ENCODE results near the gene ENTPD8. TPM values are rescaled to one million over a fixed set of nuclear protein-coding genes. Genes with fewer than 3 reads are reported as not detected.

Gene ENTPD8
- total RNA-seq, 2 experiments from 2014 or later, result not detected

DNA sequence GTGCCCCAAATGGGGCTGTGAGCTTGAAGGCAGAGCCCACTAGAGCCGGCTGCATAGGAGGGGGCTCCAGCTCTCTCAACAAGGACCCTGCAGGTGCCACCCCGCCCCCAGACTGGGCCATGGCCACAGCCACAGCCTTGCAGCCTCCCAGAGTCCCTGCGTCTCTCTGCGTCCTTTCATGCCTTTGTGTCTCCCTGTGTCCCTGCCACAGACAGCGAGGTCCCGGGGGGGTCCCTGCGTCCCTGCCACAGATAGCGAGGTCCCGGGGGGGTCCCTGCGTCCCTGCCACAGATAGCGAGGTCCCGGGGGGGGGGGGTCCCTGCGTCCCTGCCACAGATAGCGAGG lies 11.6 kb downstream of the ENTPD8 start:
- ATAC-seq, result no peak
- no peaks in the 10 kb centered on the region for H3K9me3 Mint-ChIP-seq (ENCODE audit: insufficient read depth)
- no peak for DNase-seq
- CTCF ChIA-PET, result no interaction called here
- no peaks in the 10 kb centered on the region for H3K36me3 Mint-ChIP-seq (ENCODE audit: low read depth)
- POLR2A ChIA-PET, result no interaction called here
- H3K4me3 Mint-ChIP-seq, result no peak overlapping the region
- no peak overlapping the region for H3K27ac Mint-ChIP-seq
- peaks cover 6% of the 10 kb centered on the region for H3K27me3 Mint-ChIP-seq (ENCODE audit: low read depth)
- peaks cover 4% of the 10 kb centered on the region for H3K4me1 Mint-ChIP-seq (ENCODE audit: low read depth)

DNA sequence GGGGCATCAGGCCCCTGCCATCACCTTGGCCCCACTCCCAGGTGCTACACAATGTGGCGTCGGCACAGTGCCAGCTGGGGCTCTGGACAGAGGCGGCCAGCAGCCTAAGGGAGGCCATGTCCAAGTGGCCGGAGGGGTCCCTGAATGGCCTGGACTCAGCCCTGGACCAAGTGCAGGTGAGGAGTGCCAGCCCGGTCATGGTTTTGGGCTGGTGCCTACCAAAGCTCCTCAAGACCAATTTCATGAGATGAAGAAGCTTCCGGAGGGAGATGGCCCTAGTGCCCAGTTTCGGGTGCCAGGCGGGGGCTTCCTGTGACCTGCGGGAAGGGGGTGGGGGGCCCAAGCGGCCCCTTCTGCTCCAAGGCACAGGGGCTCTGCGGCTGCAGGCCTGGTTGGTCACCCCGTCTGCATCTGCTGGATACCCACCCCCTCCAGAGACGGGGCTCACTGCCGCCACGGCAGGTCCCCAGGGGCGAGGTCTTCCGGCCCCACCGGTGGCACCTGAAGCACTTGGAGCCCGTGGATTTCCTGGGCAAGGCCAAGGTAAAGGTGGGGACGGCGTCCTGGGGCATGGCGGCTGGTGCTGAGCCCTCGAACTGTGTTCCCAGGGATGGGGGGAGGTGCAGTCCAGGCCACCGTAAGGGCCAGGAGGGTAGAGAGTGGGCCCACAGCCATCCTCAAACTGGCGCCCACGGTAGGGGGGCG lies 12.2 kb downstream of the ENTPD8 start:
- H3K9me3 Mint-ChIP-seq (ENCODE audit: insufficient read depth), result no peaks in the 10 kb centered on the region
- CTCF ChIA-PET, result no interaction called here

DNA sequence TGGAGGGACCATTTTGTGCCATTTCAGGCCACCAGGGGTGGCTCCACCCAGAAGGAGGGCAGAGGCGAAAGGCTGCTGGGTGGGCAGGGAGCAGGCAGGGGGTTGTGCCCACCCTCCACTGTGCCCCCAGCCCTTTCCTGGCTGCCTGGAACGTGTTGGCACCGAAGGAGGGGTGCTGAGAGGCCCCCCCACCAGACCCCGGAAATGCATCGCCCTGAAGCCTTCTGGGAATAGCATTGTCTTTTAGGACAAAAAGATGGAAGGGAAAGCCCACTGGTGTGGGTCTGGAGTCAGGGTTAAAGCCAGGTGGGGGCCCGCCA lies 12.9 kb downstream of the ENTPD8 start:
- POLR2A ChIA-PET, result no interaction called here
- Mint-ChIP-seq H3K36me3 (ENCODE audit: low read depth) (no peaks in the 10 kb centered on the region), H3K9me3 (ENCODE audit: insufficient read depth) (no peaks in the 10 kb centered on the region), H3K27ac (no peak overlapping the region), H3K27me3 (ENCODE audit: low read depth) (peaks cover 10% of the 10 kb centered on the region), H3K4me3 (no peak overlapping the region), H3K4me1 (ENCODE audit: low read depth) (no peaks in the 10 kb centered on the region)
- ATAC-seq, result no peak
- CTCF ChIA-PET, result interaction anchor here (0.9 kb wide), 1 partner anchor 17 kb away, joined by 3 read pairs; no protein-coding TSS in a partner anchor
- DNase-seq, result no peak

More for the DNA sequence above, 12.2 kb downstream of the ENTPD8 start:
- Mint-ChIP-seq H3K4me1 (ENCODE audit: low read depth) (no peaks in the 10 kb centered on the region), H3K27me3 (ENCODE audit: low read depth) (peaks cover 10% of the 10 kb centered on the region), H3K36me3 (ENCODE audit: low read depth) (no peaks in the 10 kb centered on the region), H3K4me3 (no peak overlapping the region), H3K27ac (no peak overlapping the region)
- ATAC-seq (no peak), DNase-seq (no peak)
- POLR2A ChIA-PET, result no interaction called here

DNA sequence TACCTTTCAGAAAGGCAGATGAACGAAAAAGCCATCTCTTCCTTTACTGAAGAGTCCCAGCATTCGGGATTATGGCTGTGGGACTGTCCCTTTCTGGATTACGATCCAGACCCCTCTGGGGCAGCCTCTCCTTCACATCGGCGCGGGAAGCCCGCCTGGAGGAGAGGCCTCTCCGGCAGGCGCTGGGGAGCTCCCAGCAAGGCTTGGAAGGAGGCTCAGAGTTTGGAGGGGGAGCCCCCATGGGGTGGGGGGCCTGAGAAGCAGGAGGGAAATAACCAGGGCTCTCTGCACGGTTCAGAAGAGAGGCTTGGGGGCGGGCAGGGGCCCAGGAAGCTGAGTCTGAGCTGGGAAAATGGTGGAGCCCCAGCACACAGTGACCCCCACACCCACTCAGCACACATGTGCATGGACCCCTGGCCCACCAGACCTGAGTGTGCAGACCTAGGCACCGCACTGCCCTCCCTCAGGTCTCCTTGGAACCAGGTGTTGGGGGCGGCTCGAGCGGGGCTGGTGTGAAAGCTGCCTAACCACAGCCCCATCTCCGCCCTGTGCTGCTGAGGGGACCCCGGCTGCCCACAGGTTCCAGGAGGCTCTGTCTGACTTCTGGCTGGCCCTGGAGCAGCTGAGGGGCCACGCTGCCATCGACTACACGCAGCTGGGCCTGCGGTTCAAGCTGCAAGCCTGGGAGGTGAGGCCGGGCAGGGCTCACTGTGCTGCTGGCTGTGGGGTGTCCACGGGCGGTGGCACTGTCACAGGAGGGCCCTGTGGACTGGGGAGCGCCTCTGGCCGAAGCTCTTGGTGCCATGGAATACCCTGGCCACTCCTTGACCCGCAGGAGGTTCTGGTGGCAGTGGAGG lies 13.5 kb downstream of the ENTPD8 start:
- no peaks in the 10 kb centered on the region for H3K36me3 Mint-ChIP-seq (ENCODE audit: low read depth)
- no peak for ATAC-seq
- POLR2A ChIA-PET, result no interaction called here

DNA sequence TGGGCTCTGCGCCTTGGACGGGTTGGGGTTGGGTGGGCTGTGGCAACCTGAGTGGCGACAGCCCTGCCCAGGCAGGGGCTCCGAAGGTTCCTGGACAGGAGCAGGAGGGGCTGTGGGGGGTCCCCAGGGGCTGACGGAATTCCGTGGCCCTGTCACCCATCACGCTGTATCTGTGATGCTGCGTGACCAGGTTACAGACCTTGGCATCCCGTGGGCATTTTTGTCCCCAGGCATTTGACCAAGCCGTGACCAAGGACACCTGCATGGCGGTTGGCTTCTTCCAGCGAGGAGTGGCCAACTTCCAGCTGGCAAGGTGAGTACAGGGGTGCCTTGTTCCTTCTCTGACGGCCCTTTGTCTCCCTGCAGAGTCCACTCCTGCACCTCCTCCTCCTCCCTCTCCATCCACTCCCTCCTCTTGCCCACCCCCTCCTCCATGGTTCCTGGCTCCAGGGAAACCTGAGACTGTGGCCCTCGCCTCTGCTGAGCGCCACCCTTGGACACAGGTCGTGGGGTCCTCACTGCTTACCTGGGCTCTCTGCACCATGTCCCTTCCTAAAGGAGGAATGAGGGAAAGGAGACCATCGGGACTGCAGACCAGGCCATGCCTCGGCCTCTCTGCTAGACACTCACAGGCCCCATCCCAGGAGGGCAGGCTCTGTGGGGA lies 15.0 kb downstream of the ENTPD8 start:
- Mint-ChIP-seq H3K4me3 (no peak overlapping the region), H3K36me3 (ENCODE audit: low read depth) (no peaks in the 10 kb centered on the region), H3K27ac (no peak overlapping the region), H3K9me3 (ENCODE audit: insufficient read depth) (no peaks in the 10 kb centered on the region), H3K27me3 (ENCODE audit: low read depth) (peaks cover 10% of the 10 kb centered on the region), H3K4me1 (ENCODE audit: low read depth) (peaks cover 11% of the 10 kb centered on the region)
- DNase-seq (no peak), ATAC-seq (no peak)
- CTCF ChIA-PET, result no interaction called here
- POLR2A ChIA-PET, result no interaction called here

More for the DNA sequence above, 13.5 kb downstream of the ENTPD8 start:
- H3K4me3 Mint-ChIP-seq, result no peak overlapping the region
- no peak for DNase-seq
- H3K27ac Mint-ChIP-seq, result no peak overlapping the region
- CTCF ChIA-PET, result interaction anchor here (0.9 kb wide), 1 partner anchor 18 kb away, joined by 3 read pairs; no protein-coding TSS in a partner anchor
- H3K4me1 Mint-ChIP-seq (ENCODE audit: low read depth), result no peaks in the 10 kb centered on the region
- H3K27me3 Mint-ChIP-seq (ENCODE audit: low read depth), result peaks cover 10% of the 10 kb centered on the region
- H3K9me3 Mint-ChIP-seq (ENCODE audit: insufficient read depth), result no peaks in the 10 kb centered on the region

DNA sequence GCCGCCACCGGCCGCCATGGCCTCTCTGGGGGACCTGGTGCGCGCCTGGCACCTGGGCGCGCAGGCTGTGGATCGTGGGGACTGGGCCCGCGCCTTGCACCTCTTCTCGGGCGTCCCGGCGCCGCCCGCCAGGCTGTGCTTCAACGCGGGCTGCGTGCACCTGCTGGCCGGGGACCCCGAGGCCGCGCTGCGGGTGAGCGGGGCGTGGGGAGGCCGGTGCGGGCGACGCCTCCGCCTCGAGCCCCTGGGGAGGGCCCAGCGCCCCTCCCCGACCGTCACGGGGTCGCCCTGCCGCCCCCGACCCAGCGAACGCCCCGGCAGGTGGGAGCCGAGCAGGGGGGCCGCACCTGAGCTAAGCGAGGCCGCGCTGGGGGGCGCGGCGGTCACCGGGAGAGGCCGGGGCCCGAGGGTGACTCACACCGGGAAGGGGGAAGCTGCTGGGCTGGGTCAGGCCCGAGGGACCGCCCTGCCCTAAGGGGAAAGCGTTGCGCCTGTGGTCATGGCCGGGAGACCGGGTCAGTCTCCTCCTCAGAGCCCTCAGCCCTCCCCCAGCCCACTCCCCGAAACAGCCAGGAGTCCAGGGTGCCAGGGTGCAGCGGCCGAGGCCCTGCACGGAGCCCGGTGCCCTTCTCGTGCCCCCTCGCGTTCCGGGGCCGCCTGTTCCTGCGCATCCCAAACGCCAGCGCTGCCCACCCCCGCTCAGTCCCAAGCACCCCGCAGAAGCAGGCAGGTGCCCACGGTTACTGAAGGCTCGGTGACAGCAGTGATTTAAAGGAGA lies 17.5 kb downstream of the ENTPD8 start:
- Mint-ChIP-seq H3K4me1 (ENCODE audit: low read depth) (peaks cover 13% of the 10 kb centered on the region), H3K27me3 (ENCODE audit: low read depth) (peaks cover 10% of the 10 kb centered on the region), H3K36me3 (ENCODE audit: low read depth) (peaks cover 2% of the 10 kb centered on the region), H3K27ac (no peak overlapping the region), H3K9me3 (ENCODE audit: insufficient read depth) (no peaks in the 10 kb centered on the region), H3K4me3 (peak overlapping the region; percentile 36)
- DNase-seq, result no peak
- ChIA-PET POLR2A (interaction anchor here (0.8 to 1.4 kb wide), 5 partner anchors 20 to 183 kb away, joined by 3 to 7 read pairs (median 4); partner anchors contain the start of genes NSMF and TUBB4B), CTCF (interaction anchor here (0.9 to 2.2 kb wide), 17 partner anchors 18 to 328 kb away, joined by 3 to 14 read pairs (median 4); partner anchors contain the start of genes ENTPD8, NRARP, NSMF and ZMYND19)
- no peak for ATAC-seq

DNA sequence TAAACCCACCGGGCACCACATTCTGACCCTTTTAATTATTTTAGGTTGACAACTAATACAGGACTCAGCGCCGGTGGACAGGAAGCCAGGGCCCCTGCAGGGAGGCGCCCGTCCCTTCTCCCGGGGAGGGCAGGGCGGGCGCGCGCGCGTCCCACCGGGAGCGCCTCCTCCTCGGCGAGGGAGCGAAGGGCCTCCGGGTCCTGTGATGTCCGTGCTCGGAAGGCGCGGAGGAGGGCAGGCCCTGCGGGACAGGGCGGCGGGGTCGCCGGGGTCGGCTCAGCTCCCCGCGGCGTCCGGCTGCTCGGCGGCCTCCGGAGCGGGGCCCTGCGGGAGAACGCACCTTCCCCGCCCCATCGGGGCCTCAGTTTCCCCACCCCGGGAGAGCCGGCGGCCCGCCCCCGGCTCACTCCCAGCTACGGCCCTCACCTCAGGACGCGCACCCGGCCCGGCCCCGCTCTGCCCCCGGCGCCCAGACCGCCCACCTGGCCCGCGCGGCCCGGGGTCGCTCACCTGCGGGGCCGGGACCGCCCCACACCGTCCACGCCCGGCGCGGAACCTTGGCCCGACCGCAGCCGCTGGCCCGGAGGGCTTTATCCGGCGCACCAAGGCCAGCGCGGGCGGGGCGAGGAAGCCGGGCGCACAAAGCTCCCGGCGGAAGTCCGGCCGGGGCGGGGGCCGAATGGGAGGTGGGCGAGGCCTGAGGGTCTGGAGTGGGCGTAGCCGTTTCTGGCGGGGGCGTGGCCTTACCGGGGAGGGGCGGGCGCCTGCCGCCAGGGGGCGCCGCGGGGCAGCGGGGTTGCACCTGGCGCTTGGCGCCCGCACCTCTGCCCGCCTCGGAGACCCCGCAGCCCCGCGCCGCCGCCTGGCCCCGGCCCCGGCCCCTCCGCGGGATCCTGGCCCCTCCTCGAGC lies 18.3 kb downstream of the ENTPD8 start, which contains the start of the genes EXD3 and NOXA1:
EXD3 (minus strand) TSS at position 559 of the 910 bp plus-strand sequence. CDS start 27,805 bp downstream, outside the sequence.
NOXA1 (plus strand) TSS at position 790 of the 910 bp plus-strand sequence. CDS start 137 bp downstream, outside the sequence.
- H3K9me3 Mint-ChIP-seq (ENCODE audit: insufficient read depth), result no peaks in the 10 kb centered on the region
- peak within 1 kb of the TSS; percentile 87 for H3K4me3 Mint-ChIP-seq
- peak within 1 kb of the TSS; percentile 63 for H3K27ac Mint-ChIP-seq
- CTCF ChIA-PET, result interaction anchor here (0.6 to 2.2 kb wide), 29 partner anchors 9 to 327 kb away, joined by 3 to 14 read pairs (median 4); partner anchors contain the start of genes ENTPD8, MRPL41, NRARP and NSMF
- POLR2A ChIA-PET, result interaction anchor here (0.7 to 1.4 kb wide), 7 partner anchors 10 to 182 kb away, joined by 3 to 7 read pairs (median 4); partner anchors contain the start of genes ARRDC1, NSMF and TUBB4B
- DNase-seq (peak; percentile 96), ATAC-seq (peak; percentile 93)
- peaks cover 13% of the 10 kb centered on the region for H3K4me1 Mint-ChIP-seq (ENCODE audit: low read depth)
- H3K27me3 Mint-ChIP-seq (ENCODE audit: low read depth), result peaks cover 10% of the 10 kb centered on the region
- peaks cover 2% of the 10 kb centered on the region for H3K36me3 Mint-ChIP-seq (ENCODE audit: low read depth)

DNA sequence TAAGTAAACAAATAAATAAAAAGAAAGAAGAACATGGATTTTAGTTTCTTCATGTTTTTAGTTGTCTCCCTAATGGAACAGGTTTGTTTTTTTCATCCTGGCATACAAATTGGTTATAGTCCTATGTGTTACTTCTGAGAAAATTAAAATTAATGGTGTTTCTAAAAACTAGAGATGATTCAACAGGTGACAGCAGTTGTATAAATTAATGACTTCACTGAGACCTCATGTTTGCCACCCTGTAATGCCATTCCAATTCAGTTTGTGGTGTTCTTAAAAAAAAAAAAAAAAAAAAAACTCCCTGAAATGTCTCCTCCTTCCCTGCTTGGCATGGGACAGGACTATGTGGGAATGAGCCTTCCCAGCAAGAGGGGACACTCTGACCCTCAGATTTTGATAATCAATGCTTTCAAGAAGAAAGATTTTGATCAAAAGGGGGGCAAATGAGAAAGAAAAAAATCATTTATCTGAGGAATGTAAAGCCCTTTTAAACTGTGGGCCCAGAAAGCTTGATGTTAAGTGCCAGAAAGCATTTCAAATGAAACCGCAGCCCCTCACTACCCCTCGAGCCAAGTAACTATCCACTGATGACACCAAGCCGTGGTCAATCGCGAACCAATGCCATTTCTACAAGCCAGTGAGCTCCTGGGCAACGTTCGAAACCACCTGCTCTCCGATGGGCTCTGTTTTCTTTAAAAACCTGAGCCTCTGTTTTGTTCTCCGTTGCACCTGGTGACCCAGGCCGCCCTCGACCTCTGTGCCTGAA lies 19.1 kb downstream of the ENTPD8 start:
- no peaks in the 10 kb centered on the region for H3K9me3 Mint-ChIP-seq (ENCODE audit: insufficient read depth)
- H3K27me3 Mint-ChIP-seq (ENCODE audit: low read depth), result peaks cover 10% of the 10 kb centered on the region
- POLR2A ChIA-PET, result interaction anchor here (0.7 to 1.4 kb wide), 4 partner anchors 9 to 183 kb away, joined by 3 to 7 read pairs (median 4); partner anchors contain the start of genes ARRDC1 and NSMF
- H3K27ac Mint-ChIP-seq, result peak overlapping the region; percentile 63
- CTCF ChIA-PET, result interaction anchor here (0.6 to 2.2 kb wide), 14 partner anchors 10 to 326 kb away, joined by 3 to 14 read pairs (median 5); partner anchors contain the start of genes ENTPD8, NRARP and NSMF
- H3K4me1 Mint-ChIP-seq (ENCODE audit: low read depth), result peaks cover 13% of the 10 kb centered on the region
- DNase-seq (no peak), ATAC-seq (no peak)
- H3K36me3 Mint-ChIP-seq (ENCODE audit: low read depth), result peaks cover 2% of the 10 kb centered on the region
- peak overlapping the region; percentile 87 for H3K4me3 Mint-ChIP-seq

DNA sequence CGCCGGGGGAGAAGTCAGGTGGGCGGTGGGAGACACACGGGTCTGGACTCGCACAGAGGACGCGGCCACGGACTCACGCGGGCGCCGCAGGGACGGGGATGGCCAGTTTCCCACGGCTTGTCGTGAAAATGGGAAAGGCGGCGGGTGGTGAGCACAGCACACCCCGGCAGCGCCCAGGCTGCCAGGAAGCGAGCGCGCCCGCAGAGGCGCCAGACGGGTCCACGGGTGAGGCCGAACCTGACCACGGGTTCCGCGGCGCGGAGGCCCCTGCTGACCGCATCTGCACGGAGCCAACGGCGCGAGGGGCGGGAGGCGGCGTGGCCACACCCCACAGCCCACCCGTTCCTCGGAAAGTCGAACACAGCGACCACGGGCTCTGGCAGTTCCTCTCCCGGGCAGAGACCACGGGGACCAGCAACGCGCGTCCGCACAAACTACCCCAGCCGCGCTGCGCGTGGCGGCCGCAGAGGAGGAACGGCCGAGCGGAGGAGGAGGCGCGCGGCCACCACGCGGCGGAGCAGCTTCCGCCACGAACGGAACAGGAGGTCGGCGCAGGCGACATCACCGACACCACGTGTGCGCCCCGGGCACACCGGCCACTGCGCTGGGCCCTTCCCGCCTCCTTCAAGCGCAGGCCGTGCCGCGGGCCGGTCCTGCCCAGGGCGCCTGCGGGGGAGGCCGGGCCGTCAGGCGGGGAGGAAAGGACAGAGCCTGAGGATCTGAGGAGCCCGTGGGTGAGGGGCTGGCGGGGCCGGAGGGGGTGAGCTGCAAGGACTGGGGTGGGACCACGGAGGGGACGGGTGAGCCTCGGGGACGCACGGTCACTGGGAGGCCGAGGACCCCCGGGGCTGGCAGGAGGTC lies 23.8 kb downstream of the ENTPD8 start:
- ATAC-seq, result peak; percentile 31
- no peak for DNase-seq
- Mint-ChIP-seq H3K4me1 (ENCODE audit: low read depth) (peaks cover 28% of the 10 kb centered on the region), H3K27me3 (ENCODE audit: low read depth) (no peaks in the 10 kb centered on the region), H3K4me3 (peak overlapping the region; percentile 42), H3K27ac (no peak overlapping the region), H3K9me3 (ENCODE audit: insufficient read depth) (no peaks in the 10 kb centered on the region), H3K36me3 (ENCODE audit: low read depth) (peaks cover 2% of the 10 kb centered on the region)
- CTCF ChIA-PET, result no interaction called here
- POLR2A ChIA-PET, result no interaction called here
